Stimulated activated CD4-positive, alpha-beta T cell treated with anti-CD3 and anti-CD28 coated beads, Interleukin-2, amount 100 ng/mL, for 24 hours (primary cell): ENCODE data around the gene SMAD2.
"Not testable (repeated sequence)": the region's sequence is repeated elsewhere in the genome, so short reads cannot be mapped to it uniquely, and the experiment has no call there.

Experiments
- DNase-seq, 2 donors: peaks; one replicate each; pipeline ENCODE4 v3.0.0-alpha.2; 2020

Gene SMAD2

GRCh38 chr18:47788621-47789020, 141.8 kb downstream of the SMAD2 start:
- DNase-seq, result no peak

GRCh38 chr18:47781561-47781960, 148.9 kb downstream of the SMAD2 start:
- no peak for DNase-seq

GRCh38 chr18:47780011-47780725, 150.3 kb downstream of the SMAD2 start:
- no peak for DNase-seq

DNA sequence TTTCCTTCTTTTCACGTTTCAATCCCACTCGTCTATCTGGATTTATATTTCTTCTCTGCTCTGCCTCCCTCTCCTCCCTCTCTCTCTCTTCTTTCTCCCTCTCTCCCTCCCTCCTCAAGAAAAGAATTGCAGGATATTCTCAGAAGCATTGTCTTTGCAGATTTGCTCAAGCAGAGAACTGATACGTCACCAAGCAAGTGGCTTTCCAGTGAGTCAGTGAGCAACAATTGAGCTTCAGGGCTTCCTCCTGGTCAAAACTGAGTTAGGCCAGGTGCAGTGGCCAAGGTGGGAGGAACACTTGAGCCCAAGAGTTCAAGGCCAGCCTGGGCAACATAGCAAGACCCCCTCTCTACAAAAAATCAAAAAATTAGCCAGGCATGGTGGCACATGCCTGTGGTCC, 151.1 kb downstream of the SMAD2 start:
- no peak for DNase-seq

- DNase-seq, result no peak
Observed at GRCh38 chr18:47777626-47778025, 152.8 kb downstream of the SMAD2 start.

DNA sequence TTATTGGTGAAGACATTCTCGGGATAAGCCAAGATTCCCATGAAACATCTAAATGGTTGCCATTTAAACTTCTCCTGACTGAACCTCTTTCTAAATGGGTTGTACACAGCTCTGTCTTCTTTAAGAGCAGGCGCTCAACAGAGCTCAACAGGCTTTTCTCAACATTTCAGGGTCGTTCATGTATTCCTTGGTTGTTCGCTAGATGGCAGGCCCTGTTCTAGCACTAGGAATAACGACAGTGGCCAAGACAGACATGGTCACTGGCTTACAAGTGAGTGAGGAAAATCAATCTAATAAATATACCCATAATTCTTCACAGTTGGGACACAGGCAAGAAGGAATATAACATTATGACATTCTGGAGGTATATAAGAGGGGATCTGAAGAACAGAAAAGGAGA, 154.5 kb downstream of the SMAD2 start:
- no peak for DNase-seq

- DNase-seq, result no peak
Observed at GRCh38 chr18:47773931-47774330, 156.5 kb downstream of the SMAD2 start.

DNA sequence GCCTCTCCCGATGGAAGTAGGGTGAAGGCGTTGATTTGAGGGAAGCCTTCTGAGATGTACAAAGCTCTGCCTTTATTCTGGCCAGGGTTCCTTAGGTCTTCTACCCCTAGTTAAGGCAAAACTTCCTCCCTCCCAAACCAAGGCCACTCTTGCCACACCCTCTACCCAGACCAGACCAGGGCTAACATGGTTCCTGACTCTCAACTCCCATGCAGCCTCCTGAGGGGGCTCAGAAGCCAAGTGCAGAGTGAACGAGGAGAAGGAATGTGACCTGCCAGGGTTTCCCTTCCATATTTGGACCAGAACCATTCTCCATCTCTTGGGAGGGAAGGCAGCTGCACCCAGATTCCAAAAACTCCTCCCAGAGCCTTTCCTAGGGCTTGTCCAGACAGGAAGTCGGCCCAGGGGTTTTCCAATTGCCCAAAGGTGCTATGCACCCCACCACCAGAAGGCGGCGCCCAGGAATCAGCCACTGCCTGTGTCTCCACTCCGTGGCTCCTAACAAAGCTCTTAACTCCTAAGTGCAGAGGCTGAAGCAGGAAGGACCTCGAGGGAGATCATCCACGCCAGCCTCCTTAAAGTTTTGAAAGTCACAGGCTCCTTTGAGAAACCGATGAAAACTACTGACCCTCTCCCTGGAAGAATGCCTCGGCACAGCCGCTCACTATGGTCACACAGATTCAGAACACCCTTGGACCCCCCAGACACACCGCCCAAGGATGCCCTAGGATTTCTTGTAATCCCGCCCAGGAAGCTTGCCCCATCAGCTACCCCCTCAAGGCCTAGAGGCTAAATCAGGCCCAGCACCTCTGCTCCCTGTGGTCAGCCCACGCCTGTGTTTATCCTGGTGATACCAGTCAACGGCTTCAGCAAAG, 157.8 kb downstream of the SMAD2 start:
- DNase-seq, result peak; percentile 75 to 79

DNA sequence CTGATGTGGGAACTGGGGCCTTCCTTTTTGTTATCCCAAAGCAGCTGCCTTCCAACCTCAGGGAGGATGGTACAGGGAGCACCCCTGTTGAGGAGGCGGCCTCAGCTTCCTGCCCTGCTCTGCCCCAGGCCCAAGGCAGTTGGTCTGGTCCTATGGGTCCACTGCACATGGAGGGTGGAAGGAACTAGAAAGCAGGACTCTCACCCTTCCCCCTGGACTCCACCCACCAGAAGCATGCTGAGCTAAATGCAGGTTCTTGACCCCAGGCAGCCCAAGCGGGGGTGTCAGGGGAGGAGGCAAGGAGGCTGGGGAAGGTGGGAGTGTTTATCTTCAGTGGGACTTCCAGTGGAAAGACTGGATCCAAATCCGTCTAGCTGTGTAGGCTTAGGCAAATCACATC, 158.5 kb downstream of the SMAD2 start:
- DNase-seq, result no peak

- DNase-seq, result no peak
Observed at GRCh38 chr18:47767699-47768098, 162.8 kb downstream of the SMAD2 start.

DNA sequence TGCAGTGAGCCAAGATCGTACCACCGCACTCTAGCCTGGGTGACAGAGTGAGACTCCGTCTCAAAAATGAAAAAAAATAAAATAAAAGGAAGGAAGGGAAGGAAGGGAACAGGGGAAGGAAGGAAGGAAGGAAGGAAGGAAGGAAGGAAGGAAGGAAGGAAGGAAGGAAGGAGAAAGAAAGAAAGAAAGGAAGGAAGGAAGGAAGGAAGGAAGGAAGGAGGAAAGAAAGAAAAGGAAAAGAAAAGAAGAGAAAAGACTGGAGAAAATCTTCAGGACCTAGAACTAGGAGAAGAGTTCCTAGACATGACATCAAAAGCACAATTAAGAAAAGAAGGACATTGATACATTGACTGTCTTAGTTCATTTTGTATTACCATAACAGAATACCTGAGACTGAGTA, 163.3 kb downstream of the SMAD2 start:
- DNase-seq, result not testable (repeated sequence)
